NCI-H446 treated with DMSO at 0.1 percent for 48 hours (cell line): ENCODE results near the gene TCERG1.
A peak's percentile ranks its signal among the peaks of the same experiment; 100 is the strongest.

ENCODE experiments used
- DNase-seq: peaks from one replicate; lab custom pipeline; 2025; lab: John Stamatoyannopoulos, UW

The TCERG1 gene

GRCh38 chr5:146446861-146447733, at the start of gene TCERG1:
TSS of gene TCERG1 (plus strand) at chr5:146447333. CDS start at chr5:146447350, 17 bp downstream.
- DNase-seq: peak; percentile 99

- no peak for DNase-seq
Observed at GRCh38 chr5:146398826-146399225, 48.3 kb upstream of the TCERG1 start.

- no peak for DNase-seq
Observed at GRCh38 chr5:146399481-146399880, 47.7 kb upstream of the TCERG1 start.

GRCh38 chr5:146400201-146400600, 46.9 kb upstream of the TCERG1 start:
- DNase-seq: no peak

- DNase-seq: no peak
Observed at GRCh38 chr5:146401021-146401420, 46.1 kb upstream of the TCERG1 start.

- DNase-seq: no peak
Observed at GRCh38 chr5:146402949-146403348, 44.2 kb upstream of the TCERG1 start.

GRCh38 chr5:146409054-146409671, 38.0 kb upstream of the TCERG1 start:
- no peak for DNase-seq

GRCh38 chr5:146410272-146410671, 36.9 kb upstream of the TCERG1 start:
- DNase-seq: no peak

- no peak for DNase-seq
Observed at GRCh38 chr5:146419696-146420095, 27.4 kb upstream of the TCERG1 start.

GRCh38 chr5:146425023-146425422, 22.1 kb upstream of the TCERG1 start:
- DNase-seq: no peak

GRCh38 chr5:146426305-146426704, 20.8 kb upstream of the TCERG1 start:
- DNase-seq: no peak

GRCh38 chr5:146426853-146427618, 20.1 kb upstream of the TCERG1 start:
- DNase-seq: peak; percentile 11

- DNase-seq: no peak
Observed at GRCh38 chr5:146427619-146427997, 19.5 kb upstream of the TCERG1 start.

GRCh38 chr5:146428658-146429057, 18.5 kb upstream of the TCERG1 start:
- no peak for DNase-seq

GRCh38 chr5:146440353-146440752, 6.8 kb upstream of the TCERG1 start:
- no peak for DNase-seq

GRCh38 chr5:146440870-146441495, 6.2 kb upstream of the TCERG1 start:
- no peak for DNase-seq

- no peak for DNase-seq
Observed at GRCh38 chr5:146441896-146442295, 5.2 kb upstream of the TCERG1 start.

- no peak for DNase-seq
Observed at GRCh38 chr5:146447734-146448380, 724 bp downstream of the TCERG1 start.

GRCh38 chr5:146448783-146449519, 1.8 kb downstream of the TCERG1 start:
- DNase-seq: no peak

- no peak for DNase-seq
Observed at GRCh38 chr5:146450002-146450401, 2.9 kb downstream of the TCERG1 start.

GRCh38 chr5:146451411-146451810, 4.3 kb downstream of the TCERG1 start:
- DNase-seq: no peak
